Activated CD8-positive, alpha-beta memory T cell treated with anti-CD3 and anti-CD28 coated beads, Interleukin-2, amount 50 U/mL, for 24 hours (primary cell): ENCODE measurements around the gene PPP1R1A.

ENCODE experiments used
- DNase-seq: peaks from one replicate; pipeline ENCODE4 v3.0.0-alpha.2; 2020; ENCODE audit errors: extremely low read depth

PPP1R1A gene

DNA sequence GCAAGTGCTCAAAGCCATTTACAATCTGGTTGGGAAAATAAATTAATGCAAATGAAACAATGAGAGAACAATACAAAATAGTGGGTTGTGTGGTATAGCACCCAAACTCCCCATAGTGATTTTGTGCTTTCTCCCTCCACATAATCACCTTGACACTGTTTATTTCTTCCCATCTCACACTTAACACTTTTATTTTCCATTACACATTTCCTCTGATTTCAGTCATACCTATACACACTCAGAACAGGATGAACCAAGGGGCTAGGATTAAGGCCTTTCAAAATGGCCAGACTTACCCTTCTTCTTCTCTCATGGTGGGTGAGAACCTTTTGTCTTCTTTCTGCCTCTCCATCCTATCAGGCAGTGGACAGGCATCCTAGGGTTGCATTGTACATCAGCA lies 53.0 kb downstream of the PPP1R1A start:
- DNase-seq, result no peak

DNA sequence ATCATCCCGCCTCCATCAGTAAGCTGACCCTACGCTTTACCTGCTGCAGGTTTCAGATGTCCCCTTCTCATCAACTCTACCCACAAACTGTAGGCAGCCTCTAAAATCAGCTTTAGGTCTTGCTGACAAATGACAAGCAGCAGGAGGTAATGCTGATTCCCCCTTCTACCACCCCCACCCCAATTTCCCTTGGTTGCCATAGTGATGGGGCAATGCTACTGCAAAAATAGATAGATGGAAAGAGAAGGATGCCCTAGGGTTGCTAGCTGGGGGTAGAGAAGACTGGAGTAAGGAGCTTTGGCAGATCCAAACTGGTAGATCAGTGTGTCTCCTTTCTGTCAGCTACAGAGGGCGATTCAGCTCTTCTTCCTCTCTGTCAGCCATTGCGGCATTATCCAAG lies 58.9 kb downstream of the PPP1R1A start:
- no peak for DNase-seq
